ENCODE data around the gene C1orf105.

DNA sequence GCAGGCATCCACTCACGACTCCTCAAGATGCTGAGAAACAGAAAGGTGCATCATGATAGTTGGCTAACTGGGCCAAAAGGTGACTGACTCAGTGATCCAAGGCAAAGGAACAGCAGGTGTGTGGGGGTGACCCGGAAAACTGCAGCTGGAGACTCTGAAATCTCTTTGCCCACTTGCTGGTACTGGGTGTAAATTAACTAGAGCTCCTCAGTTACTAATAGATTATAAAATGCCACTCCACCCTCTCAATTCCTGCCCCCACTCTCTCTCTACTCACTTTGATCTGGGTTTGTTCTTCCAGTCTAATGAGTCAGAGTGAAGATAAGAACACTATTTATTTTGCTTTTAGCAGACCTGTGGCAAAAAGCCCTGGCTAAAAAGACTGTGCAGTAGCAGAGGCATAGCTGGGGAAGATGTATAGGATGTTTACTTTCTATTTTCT, 30.5 kb downstream of the C1orf105 start:
- TF ChIP-seq, protein P1, sequence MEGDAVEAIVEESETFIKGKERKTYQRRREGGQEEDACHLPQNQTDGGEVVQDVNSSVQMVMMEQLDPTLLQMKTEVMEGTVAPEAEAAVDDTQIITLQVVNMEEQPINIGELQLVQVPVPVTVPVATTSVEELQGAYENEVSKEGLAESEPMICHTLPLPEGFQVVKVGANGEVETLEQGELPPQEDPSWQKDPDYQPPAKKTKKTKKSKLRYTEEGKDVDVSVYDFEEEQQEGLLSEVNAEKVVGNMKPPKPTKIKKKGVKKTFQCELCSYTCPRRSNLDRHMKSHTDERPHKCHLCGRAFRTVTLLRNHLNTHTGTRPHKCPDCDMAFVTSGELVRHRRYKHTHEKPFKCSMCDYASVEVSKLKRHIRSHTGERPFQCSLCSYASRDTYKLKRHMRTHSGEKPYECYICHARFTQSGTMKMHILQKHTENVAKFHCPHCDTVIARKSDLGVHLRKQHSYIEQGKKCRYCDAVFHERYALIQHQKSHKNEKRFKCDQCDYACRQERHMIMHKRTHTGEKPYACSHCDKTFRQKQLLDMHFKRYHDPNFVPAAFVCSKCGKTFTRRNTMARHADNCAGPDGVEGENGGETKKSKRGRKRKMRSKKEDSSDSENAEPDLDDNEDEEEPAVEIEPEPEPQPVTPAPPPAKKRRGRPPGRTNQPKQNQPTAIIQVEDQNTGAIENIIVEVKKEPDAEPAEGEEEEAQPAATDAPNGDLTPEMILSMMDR (conservative IDR thresholded peaks at IDR 0.05 in 1 of 2, IDR thresholded peaks at IDR 0.05 in 1 of 2; ENCODE audit: extremely low read depth in 1 of 2, insufficient read depth in 1 of 2, low read depth in 1 of 2, low read length in 2 of 2), result no peak
- no peak for TF ChIP-seq EZH2 (IDR thresholded peaks at IDR 0.05; ENCODE audit: borderline replicate concordance, low read length)
